GM18909 (cell line): ENCODE data around the gene CCDC197.
A peak's percentile ranks its signal among the peaks of the same experiment; 100 is the strongest.

Experiments used
- ATAC-seq: cut with Tn5 transposase; IDR thresholded peaks from one replicate; pipeline ENCODE4 v1.9.1; 2021; ENCODE audit warnings: mild to moderate bottlenecking; ENCODE audit not compliant: unreplicated experiment, poor library complexity

CCDC197 gene

GRCh38 chr14:93997082-93997481 is at the start of gene CCDC197:
TSS of gene CCDC197 (plus strand) at chr14:93997301. CDS start at chr14:93998132, 831 bp downstream.
- ATAC-seq: no peak

- ATAC-seq: no peak
These were observed 47.5 kb upstream of the CCDC197 start for GRCh38 chr14:93949511-93950075.

- ATAC-seq: no peak
These were observed 46.0 kb upstream of the CCDC197 start for GRCh38 chr14:93950948-93951634.

- no peak for ATAC-seq
These were observed 45.2 kb upstream of the CCDC197 start for GRCh38 chr14:93951635-93952540.

GRCh38 chr14:93952829-93953228 is 44.3 kb upstream of the CCDC197 start:
- no peak for ATAC-seq

GRCh38 chr14:93953263-93953662 is 43.8 kb upstream of the CCDC197 start:
- no peak for ATAC-seq

GRCh38 chr14:93953739-93954515 is 43.2 kb upstream of the CCDC197 start:
- no peak for ATAC-seq

- ATAC-seq: no peak
These were observed 42.6 kb upstream of the CCDC197 start for GRCh38 chr14:93954516-93954830.

GRCh38 chr14:93954900-93955849 is 41.9 kb upstream of the CCDC197 start:
- peak; percentile 33 for ATAC-seq

GRCh38 chr14:93955850-93956481 is 41.1 kb upstream of the CCDC197 start:
- no peak for ATAC-seq

GRCh38 chr14:93956514-93957332 is 40.4 kb upstream of the CCDC197 start:
- ATAC-seq: no peak

- no peak for ATAC-seq
These were observed 39.8 kb upstream of the CCDC197 start for GRCh38 chr14:93957333-93957710.

- no peak for ATAC-seq
These were observed 39.1 kb upstream of the CCDC197 start for GRCh38 chr14:93957751-93958566.

GRCh38 chr14:93958567-93959238 is 38.4 kb upstream of the CCDC197 start:
- no peak for ATAC-seq

- peak; percentile 74 for ATAC-seq
These were observed 37.6 kb upstream of the CCDC197 start for GRCh38 chr14:93959239-93960107.

- no peak for ATAC-seq
These were observed 37.0 kb upstream of the CCDC197 start for GRCh38 chr14:93960108-93960475.
